Breast epithelium (tissue), 4 donors: ENCODE data around the gene DYNC1I1. TPM values are rescaled to one million over a fixed set of nuclear protein-coding genes. Genes with fewer than 3 reads are reported as not detected.
A peak's percentile ranks its signal among the peaks of the same experiment; 100 is the strongest.

ENCODE experiments used
- DNase-seq, 2 donors: peaks; one replicate each; pipeline ENCODE4 v3.0.0-alpha.2; 2019; ENCODE audit warnings: low spot score in 2 of 2
- H3K27ac ChIP-seq, 2 donors: fragments of 200-600 bp; sonication (generic) in 1 of 2; one replicate each; pipeline ENCODE4 v1.5.1; 2016 to 2019; ENCODE audit warnings: mild to moderate bottlenecking in 1 of 2
- H3K27me3 ChIP-seq, 2 donors: fragments of 200-600 bp; sonication (generic) in 1 of 2; one replicate each; pipeline versions ENCODE4 v1.5.1 to v1.6.0; 2017 to 2019; ENCODE audit warnings: control low read depth in 1 of 2, mild to moderate bottlenecking in 1 of 2
- H3K36me3 ChIP-seq: fragments of 200-600 bp; one replicate; pipeline ENCODE4 v1.5.1; 2019
- H3K4me1 ChIP-seq, 2 donors: fragments of 200-600 bp; sonication (generic); one replicate each; pipeline ENCODE4 v1.5.1; 2016 to 2019; ENCODE audit warnings: control low read depth in 1 of 2
- H3K4me3 ChIP-seq, 3 donors: fragments of 200-600 bp; sonication (generic); 1 replicate in 2 of 3; 2 replicates in 1 of 3; pipeline ENCODE4 v1.5.1; 2016 to 2019; ENCODE audit warnings: mild to moderate bottlenecking in 3 of 3, moderate library complexity in 2 of 3
- H3K9me3 ChIP-seq, 2 donors: fragments of 200-600 bp; sonication (generic) in 1 of 2; one replicate each; pipeline ENCODE4 v1.5.1; 2016 to 2019; ENCODE audit warnings: control low read depth in 1 of 2
- CTCF ChIP-seq, 3 donors: fragments of 450-650 bp; IDR thresholded peaks; one replicate each; pipeline ENCODE4 v1.5.1; 2016 to 2017; ENCODE audit warnings: antibody characterized with exemption in 3 of 3, mild to moderate bottlenecking in 3 of 3, moderate library complexity in 3 of 3
- POLR2A ChIP-seq: fragments of 450-650 bp; IDR thresholded peaks from one replicate; pipeline ENCODE4 v1.6.1; 2016; ENCODE audit warnings: antibody characterized with exemption, mild to moderate bottlenecking, moderate library complexity
- POLR2AphosphoS5 ChIP-seq, 3 donors: sonication (generic); formaldehyde crosslinking; IDR thresholded peaks; one replicate each; pipeline ENCODE4 v1.6.1; 2017; ENCODE audit warnings: antibody characterized with exemption in 3 of 3
- intact Hi-C: fragments of 100-400 bp; cut with DNase I; formaldehyde crosslinking; loops from one replicate; pipeline ENCODE4 v1.15.1; 2023; ENCODE audit warnings: low total_unique reads
- total RNA-seq, 3 donors: library from RNA; depleted of rRNA; stranded (reverse); fragments of >200 nt; gene quantifications; one replicate each; pipeline ENCODE4 v1.1.0, GENCODE V29; 2016

Gene DYNC1I1
- 1 to 10 TPM; 5.7 to 7.7 (median 6.6) TPM for total RNA-seq

GRCh38 chr7:95772298-95772770 lies at the start of gene DYNC1I1:
TSS of gene DYNC1I1 (plus strand) at chr7:95772554. CDS start at chr7:95804730, 32,176 bp downstream.
- no peak for TF ChIP-seq POLR2A
- no peak for TF ChIP-seq CTCF (IDR thresholded peaks at IDR 0.05)
- TF ChIP-seq POLR2AphosphoS5 (IDR thresholded peaks at IDR 0.05), result no peak
- H3K36me3 ChIP-seq, result no peaks in the 10 kb centered on the region
- no peaks in the 10 kb centered on the region for H3K4me1 ChIP-seq
- H3K27ac ChIP-seq, result peak within 1 kb of the TSS; percentile 29 to 52
- intact Hi-C loops, result no loop called here
- peak within 1 kb of the TSS; percentile 71 to 82 (median 74) for H3K4me3 ChIP-seq
- no peaks in the 10 kb centered on the region for H3K27me3 ChIP-seq
- peak in 1 of 2 donors; percentile 24 for DNase-seq
- no peaks in the 10 kb centered on the region for H3K9me3 ChIP-seq

GRCh38 chr7:95723583-95724180 lies 48.7 kb upstream of the DYNC1I1 start:
- H3K4me1 ChIP-seq, result no peaks in the 10 kb centered on the region
- H3K27me3 ChIP-seq, result peaks cover 0 to 9% of the 10 kb centered on the region in 2 donors
- H3K36me3 ChIP-seq, result no peaks in the 10 kb centered on the region
- intact Hi-C loops, result no loop called here
- peak in 2 of 3 donors; percentile 32 to 50 for TF ChIP-seq CTCF (IDR thresholded peaks at IDR 0.05)
- no peak for TF ChIP-seq POLR2AphosphoS5 (IDR thresholded peaks at IDR 0.05)
- TF ChIP-seq POLR2A, result no peak
- DNase-seq, result no peak
- no peak overlapping the region for H3K27ac ChIP-seq
- H3K9me3 ChIP-seq, result no peaks in the 10 kb centered on the region
- no peak overlapping the region for H3K4me3 ChIP-seq

DNA sequence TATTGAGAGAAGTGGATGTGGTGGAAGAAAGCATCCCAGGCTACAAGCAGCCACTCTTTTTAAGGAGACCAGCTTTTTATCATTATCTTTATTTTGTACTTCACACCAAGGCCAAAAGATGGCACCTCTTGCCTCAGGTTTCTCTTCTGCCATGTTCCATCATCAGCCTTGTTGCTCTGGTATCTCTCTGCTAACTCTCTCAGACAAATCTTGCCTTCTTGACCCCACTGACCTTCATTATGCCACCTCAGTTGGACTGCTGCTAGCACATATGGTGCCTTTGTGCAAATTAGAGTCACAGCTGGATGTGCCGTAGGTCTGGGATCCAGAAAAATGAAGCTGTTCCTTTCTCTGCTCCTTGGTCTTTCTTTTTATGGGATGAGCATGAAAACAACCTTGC lies 47.1 kb upstream of the DYNC1I1 start:
- no peak for DNase-seq
- TF ChIP-seq CTCF (IDR thresholded peaks at IDR 0.05) (no peak), POLR2A (no peak), POLR2AphosphoS5 (IDR thresholded peaks at IDR 0.05) (no peak)
- H3K36me3 ChIP-seq, result no peaks in the 10 kb centered on the region
- intact Hi-C loops, result no loop called here
- peaks cover 0 to 7% of the 10 kb centered on the region in 2 donors for H3K27me3 ChIP-seq
- no peaks in the 10 kb centered on the region for H3K9me3 ChIP-seq
- no peaks in the 10 kb centered on the region for H3K4me1 ChIP-seq
- H3K4me3 ChIP-seq, result no peak overlapping the region
- no peak overlapping the region for H3K27ac ChIP-seq

GRCh38 chr7:95730493-95731280 lies 41.7 kb upstream of the DYNC1I1 start:
- DNase-seq, result no peak
- intact Hi-C loops, result no loop called here
- H3K27ac ChIP-seq, result no peak overlapping the region
- no peaks in the 10 kb centered on the region for H3K36me3 ChIP-seq
- H3K27me3 ChIP-seq, result no peaks in the 10 kb centered on the region
- H3K4me1 ChIP-seq, result no peaks in the 10 kb centered on the region
- no peak overlapping the region for H3K4me3 ChIP-seq
- no peaks in the 10 kb centered on the region for H3K9me3 ChIP-seq
- TF ChIP-seq CTCF (IDR thresholded peaks at IDR 0.05) (no peak), POLR2A (no peak)

DNA sequence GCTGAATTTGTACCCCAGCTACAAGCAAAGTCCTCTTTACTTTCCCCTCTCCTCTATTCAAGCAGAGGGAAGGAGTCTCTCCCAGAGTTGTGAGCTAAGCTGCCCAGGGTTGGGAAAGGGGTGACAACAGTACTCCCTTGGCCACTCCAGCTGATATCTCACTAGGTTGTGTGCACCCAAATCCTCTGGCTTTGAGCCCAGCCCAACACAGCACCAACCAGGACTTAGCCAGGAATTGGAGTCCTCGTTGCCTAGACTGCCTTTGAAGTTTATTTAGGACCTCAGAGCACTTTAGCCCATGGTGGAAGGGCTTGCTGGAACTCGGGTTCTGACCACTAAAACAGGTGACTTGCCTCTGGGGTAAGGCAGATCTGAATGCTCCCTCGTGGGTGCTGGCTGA lies 35.7 kb upstream of the DYNC1I1 start:
- H3K9me3 ChIP-seq, result no peaks in the 10 kb centered on the region
- no peaks in the 10 kb centered on the region for H3K36me3 ChIP-seq
- no peak overlapping the region for H3K27ac ChIP-seq
- no peak overlapping the region for H3K4me3 ChIP-seq
- intact Hi-C loops, result no loop called here
- no peak for DNase-seq
- H3K4me1 ChIP-seq, result no peaks in the 10 kb centered on the region
- TF ChIP-seq CTCF (IDR thresholded peaks at IDR 0.05) (no peak), POLR2A (no peak)
- peaks cover 0 to 7% of the 10 kb centered on the region in 2 donors for H3K27me3 ChIP-seq
